CD4-positive, alpha-beta T cell treated with Interleukin-2 at 100 ng/mL for 4 hours (primary cell): ENCODE results near the gene ARHGEF4.

ENCODE experiments used
- DNase-seq: peaks from one replicate; pipeline ENCODE4 v3.0.0-alpha.2; 2020; ENCODE audit warnings: low spot score

ARHGEF4 gene, protein sequence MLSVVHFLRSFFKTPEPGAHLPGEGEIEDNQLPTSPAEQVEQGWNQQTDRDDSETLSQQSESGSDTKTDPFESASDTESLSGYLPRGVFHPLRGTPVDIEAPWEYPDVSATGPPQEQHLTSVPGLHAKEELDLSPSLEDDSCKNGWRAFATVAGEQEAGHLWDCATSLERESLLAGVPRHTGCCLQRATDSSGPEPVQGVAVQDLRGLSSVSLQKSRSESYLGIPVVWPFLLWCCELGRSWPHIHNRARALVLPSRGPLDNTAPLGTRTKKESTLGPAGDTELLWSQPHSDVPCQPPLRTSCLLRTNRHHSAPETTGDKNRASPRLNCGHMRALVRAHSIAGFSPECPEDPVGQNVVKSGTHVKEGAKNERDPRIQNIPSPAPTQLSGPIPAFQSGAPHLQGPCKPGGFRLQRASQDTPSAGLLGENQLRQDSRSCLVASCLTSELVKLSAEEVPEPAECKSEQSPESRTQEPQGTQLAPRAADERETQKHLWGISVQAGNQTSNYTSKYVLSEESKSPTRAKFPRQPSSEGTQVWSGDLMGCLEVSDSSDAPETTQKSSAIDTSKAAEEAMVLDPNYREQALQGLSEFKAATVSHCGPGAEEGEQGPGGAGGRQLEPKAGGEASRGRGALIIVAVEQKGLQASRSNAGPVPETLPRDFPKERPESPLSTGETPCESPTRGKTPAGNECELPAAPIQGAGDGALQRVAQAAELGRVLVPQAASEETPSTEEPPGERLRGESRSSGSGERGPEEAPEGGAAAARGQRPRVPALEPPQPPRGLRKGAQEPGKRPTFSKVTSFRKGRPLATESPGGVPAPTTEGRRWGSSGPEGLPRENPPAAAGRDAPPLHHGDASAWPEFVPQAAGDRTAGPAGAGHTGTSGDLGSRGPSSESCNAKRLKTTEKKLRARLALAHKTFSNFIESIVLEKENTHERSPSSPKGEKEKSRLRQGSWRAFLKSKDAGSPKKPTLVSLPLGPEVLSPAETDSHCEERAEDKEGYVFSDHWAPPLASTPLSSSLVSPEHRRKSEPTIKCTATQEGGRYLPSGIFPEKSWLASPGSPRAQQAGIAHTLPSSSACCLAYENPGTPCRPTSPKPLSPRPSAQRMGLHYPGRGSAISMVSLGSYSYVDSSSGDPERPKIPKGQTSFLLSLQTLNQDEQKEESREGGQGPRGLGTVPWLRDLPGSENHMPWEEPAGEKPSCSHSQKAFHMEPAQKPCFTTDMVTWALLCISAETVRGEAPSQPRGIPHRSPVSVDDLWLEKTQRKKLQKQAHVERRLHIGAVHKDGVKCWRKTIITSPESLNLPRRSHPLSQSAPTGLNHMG (N-terminal part only)

DNA sequence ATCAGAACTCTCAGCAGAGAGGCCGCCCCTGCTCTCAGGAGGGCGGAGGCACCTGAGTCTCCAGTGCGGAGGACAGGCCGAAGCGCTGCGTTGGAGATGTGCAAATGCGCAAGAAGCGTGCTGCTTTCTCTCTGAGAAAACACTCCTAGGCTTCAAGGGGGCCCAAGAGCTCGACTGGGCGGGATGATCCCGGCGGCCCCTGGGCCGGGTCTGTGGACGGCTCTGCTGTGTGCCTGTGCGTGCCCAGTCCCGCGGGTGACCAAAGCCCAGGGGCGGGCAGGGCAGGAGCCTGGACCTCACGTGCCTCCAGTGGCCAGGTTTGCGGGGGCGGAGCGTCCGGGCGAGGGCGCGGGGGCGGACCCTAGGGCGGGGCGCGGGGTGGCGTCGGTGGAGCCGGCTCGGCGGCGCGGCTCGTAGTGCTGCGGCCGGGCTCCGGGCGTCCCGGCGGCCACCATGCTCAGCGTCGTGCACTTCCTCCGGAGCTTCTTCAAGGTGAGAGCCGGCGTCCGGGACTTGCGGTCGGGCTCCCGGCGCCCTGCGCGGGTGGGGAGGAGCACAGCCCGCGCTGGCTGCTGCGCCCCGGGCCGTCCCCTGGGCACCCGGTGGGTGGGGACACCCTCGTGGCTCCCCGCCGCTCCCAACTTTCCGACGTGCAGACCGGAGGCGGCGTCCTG, at the start of gene ARHGEF4:
Gene ARHGEF4 (plus strand): TSS at position 414 of the 674 bp plus-strand sequence. CDS start 40 bp downstream, at position 454.
- DNase-seq: no peak

GRCh38 chr2:130787841-130788240, 48.9 kb upstream of the ARHGEF4 start:
- DNase-seq: no peak

DNA sequence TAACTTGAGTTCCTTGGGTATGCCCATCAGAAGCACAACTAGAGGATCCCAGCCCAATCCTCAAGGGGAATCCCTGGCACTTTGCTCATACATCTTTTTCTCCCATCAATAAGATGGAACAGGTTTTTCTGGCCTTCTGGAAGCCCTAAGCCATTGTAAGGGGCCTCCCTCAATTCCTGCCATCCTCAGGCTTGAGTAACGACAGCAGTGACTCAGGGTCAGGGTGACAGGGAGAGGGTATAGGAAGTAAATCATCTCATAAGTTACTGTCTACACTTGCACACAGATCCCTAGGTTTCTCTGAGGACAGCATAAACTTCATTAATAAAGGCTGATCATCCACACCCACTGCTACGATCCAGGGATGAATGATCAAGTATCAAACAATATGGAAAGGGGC, 46.4 kb upstream of the ARHGEF4 start:
- no peak for DNase-seq

DNA sequence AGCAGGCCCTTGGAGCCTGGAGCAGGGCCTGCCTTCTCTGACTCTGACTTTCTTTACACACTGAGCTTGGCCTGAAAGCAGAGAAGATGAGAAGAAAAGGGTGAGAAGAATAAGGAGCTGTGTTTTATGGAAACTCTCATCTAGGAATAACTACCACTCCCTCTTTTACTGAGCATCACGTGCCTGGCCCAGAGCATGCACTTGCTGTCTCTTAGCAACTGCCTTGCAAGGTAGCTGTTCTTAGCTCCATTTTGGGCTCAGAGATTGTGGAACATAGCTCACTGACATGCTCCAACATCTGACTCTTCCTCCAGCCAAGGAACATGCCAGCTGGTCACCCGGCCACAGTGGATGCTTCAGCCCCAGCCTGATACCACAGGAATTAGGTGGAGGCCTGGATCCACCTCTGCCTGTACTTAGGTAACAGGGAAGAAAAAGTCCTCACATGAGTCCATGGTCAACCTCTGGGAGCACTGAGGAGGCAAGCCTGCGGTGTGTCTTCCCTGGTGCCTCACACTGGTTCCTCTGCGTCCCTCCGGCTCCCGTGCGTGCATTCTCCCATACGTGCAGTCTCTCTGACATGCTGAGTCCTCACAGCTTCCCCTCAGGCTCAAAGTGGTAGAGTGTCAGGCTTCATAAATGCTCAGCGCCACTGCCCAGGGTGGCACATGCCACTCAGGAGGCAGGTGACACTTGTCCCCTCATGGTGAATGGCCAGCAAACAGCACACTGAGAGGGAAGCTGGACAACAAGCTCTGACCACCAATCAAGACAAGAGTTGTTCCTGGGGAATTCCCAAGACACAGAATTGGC, 45.7 kb upstream of the ARHGEF4 start:
- no peak for DNase-seq

DNA sequence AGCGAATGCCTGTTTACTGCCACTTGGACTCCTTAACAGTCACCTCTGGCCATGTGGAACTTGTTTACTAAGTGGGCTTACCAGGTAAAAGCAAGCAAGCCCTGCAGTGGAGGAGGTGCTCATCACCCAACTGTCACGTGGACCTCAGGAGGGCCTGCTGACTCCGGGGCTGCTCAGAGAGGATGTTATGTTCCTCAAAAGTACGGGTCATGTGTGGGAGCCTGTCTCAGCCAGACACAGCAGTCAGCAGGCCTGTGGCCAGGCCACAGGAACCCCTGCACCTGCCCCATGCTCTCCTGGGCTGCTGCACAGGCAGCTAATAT, 45.1 kb upstream of the ARHGEF4 start:
- no peak for DNase-seq

DNA sequence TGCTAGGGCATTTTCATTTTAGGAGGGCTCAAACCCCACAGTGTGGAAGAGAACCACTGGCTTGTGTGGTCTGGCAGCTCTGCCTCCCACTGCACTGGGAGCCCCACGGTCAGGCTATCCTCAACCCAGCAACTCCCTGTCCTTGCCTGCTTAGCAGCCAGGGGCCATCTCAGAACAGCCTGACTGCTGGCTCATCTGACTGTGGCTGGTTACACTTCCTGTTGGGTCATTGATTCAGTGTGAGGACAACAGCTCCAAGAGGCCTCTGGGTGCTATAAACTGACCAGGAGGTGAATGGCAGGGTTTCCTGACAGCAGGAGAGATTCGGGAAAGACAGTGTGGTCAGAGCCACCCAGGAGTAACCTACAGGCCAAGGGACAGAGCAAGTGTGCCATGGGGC, 41.3 kb upstream of the ARHGEF4 start:
- no peak for DNase-seq

GRCh38 chr2:130796290-130796689, 40.4 kb upstream of the ARHGEF4 start:
- DNase-seq: no peak

- peak; percentile 91 for DNase-seq
Observed at GRCh38 chr2:130797493-130798435, 39.0 kb upstream of the ARHGEF4 start.

DNA sequence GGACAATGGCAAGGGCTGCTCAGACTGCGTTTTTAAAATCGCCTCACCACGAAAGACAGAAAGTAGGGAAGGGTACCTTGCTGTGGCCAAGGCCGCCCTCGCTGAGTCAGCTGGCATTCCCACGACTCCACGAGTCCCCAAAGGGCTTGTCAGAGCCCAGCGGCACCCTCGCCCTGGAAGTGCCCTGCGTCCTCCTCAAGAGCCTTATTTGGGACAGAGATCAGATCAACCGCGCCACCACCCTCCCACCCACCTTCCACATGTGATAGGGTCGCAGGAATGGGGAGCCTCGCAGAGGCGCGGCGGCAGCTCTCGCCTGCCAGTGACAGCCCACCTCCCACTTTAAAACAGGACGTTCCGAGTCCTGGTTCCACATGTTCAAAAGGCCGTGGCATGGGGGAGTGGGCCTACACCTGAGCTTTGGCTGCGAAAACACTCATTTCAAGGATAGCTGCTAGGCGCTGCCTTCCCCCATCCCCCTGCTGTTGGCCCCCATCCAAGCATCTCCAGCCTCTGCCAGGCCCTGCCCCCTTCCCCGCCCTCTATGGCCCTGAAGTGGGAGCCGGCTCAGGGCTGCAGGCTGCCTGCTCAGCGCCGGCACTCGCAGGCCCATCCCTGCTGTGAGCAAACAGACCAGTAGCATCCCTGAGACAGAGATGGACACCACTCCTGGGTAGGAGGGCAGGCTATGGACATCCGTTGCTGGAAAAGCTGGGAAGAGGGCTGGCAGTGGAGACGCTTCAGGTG, 38.1 kb upstream of the ARHGEF4 start:
- no peak for DNase-seq

GRCh38 chr2:130799295-130799694, 37.4 kb upstream of the ARHGEF4 start:
- no peak for DNase-seq

GRCh38 chr2:130805613-130806012, 31.1 kb upstream of the ARHGEF4 start:
- no peak for DNase-seq

GRCh38 chr2:130806370-130806769, 30.3 kb upstream of the ARHGEF4 start:
- no peak for DNase-seq

GRCh38 chr2:130807659-130808385, 28.9 kb upstream of the ARHGEF4 start:
- DNase-seq: no peak

DNA sequence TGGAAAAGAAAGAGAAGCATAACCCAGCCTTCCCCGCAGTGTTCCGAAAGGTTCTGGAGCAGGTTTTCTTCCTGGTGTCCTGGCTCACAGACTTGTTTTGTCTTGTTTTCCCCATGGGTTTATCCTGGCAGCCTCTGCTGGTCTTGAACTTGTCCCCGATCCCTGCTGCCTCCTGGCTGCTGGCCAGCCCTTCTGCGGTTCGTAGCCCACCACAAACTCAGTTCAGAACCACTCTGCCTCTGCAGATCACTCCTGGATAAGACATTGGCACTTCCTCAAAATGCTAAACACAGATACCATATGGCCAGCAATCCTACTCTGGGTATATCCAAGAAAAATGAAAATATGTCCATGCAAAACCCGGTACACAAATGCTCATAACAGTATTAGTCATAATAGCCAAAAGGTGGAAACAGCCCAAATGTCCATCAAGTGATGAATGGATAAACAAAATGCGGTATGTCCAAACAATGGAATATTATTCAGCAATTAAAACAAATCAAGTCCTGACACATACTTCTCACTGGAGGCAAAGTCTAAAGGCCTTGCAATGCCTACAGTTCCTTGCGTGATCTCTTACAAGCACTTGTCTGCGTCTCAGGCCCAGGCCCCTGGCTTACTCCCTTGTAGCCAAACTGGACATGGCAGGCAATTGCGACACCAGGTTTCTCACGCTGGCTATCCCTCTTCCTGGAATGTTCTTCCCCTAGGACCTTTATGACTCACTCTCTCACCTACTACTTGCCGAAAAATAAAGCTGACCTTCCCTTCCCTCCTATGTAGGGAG, 28.0 kb upstream of the ARHGEF4 start:
- no peak for DNase-seq

- DNase-seq: no peak
Observed at GRCh38 chr2:130810490-130810889, 26.2 kb upstream of the ARHGEF4 start.

DNA sequence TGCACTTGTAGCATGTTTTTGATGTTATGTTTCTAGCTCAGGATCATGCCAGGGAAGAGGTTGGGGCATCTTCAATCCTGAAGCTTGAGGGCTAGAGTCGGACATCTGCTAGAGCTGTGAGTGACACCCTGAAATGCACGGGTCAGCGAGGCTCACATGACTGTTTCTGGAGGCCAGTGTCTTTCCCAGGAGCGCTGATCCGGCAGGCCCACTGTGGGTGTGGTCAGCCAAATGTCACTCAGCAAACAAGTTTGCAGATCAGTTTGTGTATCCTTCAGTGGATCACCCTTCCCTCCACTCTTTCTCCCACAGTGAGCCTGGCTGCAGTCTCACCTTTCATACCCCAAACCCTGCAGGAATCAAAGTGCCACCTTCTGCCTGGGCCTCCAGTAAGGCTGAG, 23.0 kb upstream of the ARHGEF4 start:
- DNase-seq: no peak

- DNase-seq: no peak
Observed at GRCh38 chr2:130814931-130815680, 21.6 kb upstream of the ARHGEF4 start.
